ENCODE measurements around the gene HOMER2. TPM values are rescaled to one million over a fixed set of nuclear protein-coding genes. Genes with fewer than 3 reads are reported as not detected.

The HOMER2 gene
- total and polyA plus RNA-seq, 10 donors: 2.1 to 24.3 (median 11.7) TPM

DNA sequence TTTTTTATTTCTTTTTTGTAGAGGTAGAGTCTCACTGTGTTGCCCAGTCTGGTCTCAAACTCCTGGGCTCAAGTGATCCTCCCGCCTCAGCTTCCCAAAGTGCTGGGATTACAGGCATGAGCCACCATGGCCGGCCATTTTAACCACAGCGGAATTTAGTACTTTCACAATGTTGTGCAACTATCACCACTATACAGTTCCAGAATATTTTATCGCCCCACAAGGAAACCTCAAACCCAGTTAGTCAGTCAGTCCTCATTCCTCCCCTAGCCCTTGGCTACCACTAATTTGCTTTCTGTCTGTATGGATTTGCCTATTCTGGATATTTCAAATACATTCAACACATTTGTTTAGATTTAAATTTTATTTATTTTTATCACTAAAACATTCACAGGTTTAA is 15.5 kb upstream of the HOMER2 start:
- Histone ChIP-seq H3K4me1 (no peaks in the 10 kb centered on the region), H3K4me3 (no peak overlapping the region), H3K27me3 (replicated peaks in 1 of 7) (no peaks in the 10 kb centered on the region), H3K9me3 (no peaks in the 10 kb centered on the region), H3K27ac (no peak overlapping the region), H3K36me3 (no peaks in the 10 kb centered on the region)
- TF ChIP-seq POLR2A (IDR thresholded peaks at IDR 0.05) (no peak), POLR2AphosphoS5 (IDR thresholded peaks at IDR 0.05) (no peak), CTCF (IDR thresholded peaks at IDR 0.05 in 8 of 11, conservative IDR thresholded peaks at IDR 0.05 in 3 of 11) (no peak)
- 47 to 87% (median 70%) methylated on average over 4 of the region's 4 CpGs for WGBS, 5 donors
- intact Hi-C loops (cut with DNase I; ENCODE audit: low total_unique reads): no loop called here
- DNase-seq: no peak

GRCh38 chr15:82966671-82967071 is 14.2 kb upstream of the HOMER2 start:
- Histone ChIP-seq H3K4me1 (no peaks in the 10 kb centered on the region), H3K27me3 (replicated peaks in 1 of 7) (no peaks in the 10 kb centered on the region), H3K27ac (no peak overlapping the region), H3K9me3 (no peaks in the 10 kb centered on the region), H3K4me3 (no peak overlapping the region), H3K36me3 (no peaks in the 10 kb centered on the region)
- 41 to 54% (median 46%) methylated on average over 4 of the region's 4 CpGs for WGBS, 5 donors
- intact Hi-C loops (cut with DNase I; ENCODE audit: low total_unique reads): no loop called here
- TF ChIP-seq POLR2AphosphoS5 (IDR thresholded peaks at IDR 0.05): no peak
- no peak for TF ChIP-seq CTCF (IDR thresholded peaks at IDR 0.05 in 8 of 11, conservative IDR thresholded peaks at IDR 0.05 in 3 of 11)
- TF ChIP-seq POLR2A (IDR thresholded peaks at IDR 0.05): no peak
- DNase-seq: no peak

- intact Hi-C loops (cut with DNase I; ENCODE audit: low total_unique reads): no loop called here
- Histone ChIP-seq H3K4me1 (no peaks in the 10 kb centered on the region), H3K27ac (no peak overlapping the region), H3K9me3 (no peaks in the 10 kb centered on the region), H3K27me3 (replicated peaks in 1 of 7) (no peaks in the 10 kb centered on the region), H3K4me3 (no peak overlapping the region), H3K36me3 (no peaks in the 10 kb centered on the region)
- TF ChIP-seq POLR2A (IDR thresholded peaks at IDR 0.05): no peak
- no peak for TF ChIP-seq POLR2AphosphoS5 (IDR thresholded peaks at IDR 0.05)
- TF ChIP-seq CTCF (IDR thresholded peaks at IDR 0.05 in 8 of 11, conservative IDR thresholded peaks at IDR 0.05 in 3 of 11): no peak
- no peak for DNase-seq
- WGBS, 5 donors: 95 to 99% (median 96%) methylated on average over 5 of the region's 5 CpGs
Observed at GRCh38 chr15:82964890-82965289, 12.4 kb upstream of the HOMER2 start.

- Histone ChIP-seq H3K4me1 (no peaks in the 10 kb centered on the region), H3K4me3 (no peak overlapping the region), H3K27ac (no peak overlapping the region), H3K9me3 (no peaks in the 10 kb centered on the region), H3K27me3 (replicated peaks in 1 of 7) (no peaks in the 10 kb centered on the region), H3K36me3 (no peaks in the 10 kb centered on the region)
- no peak for TF ChIP-seq POLR2A (IDR thresholded peaks at IDR 0.05)
- TF ChIP-seq CTCF (IDR thresholded peaks at IDR 0.05 in 8 of 11, conservative IDR thresholded peaks at IDR 0.05 in 3 of 11): no peak
- TF ChIP-seq POLR2AphosphoS5 (IDR thresholded peaks at IDR 0.05): no peak
- intact Hi-C loops (cut with DNase I; ENCODE audit: low total_unique reads): no loop called here
- WGBS, 5 donors: 90 to 93% (median 91%) methylated on average over 7 of the region's 7 CpGs
- no peak for DNase-seq
Observed at GRCh38 chr15:82963471-82964341, 11.2 kb upstream of the HOMER2 start.
